A549 (cell line): ENCODE results near the gene MKNK2. TPM values are rescaled to one million over a fixed set of nuclear protein-coding genes. Genes with fewer than 3 reads are reported as not detected.

ENCODE experiments used
- ATAC-seq, 2 experiments: fragments of 200-7000 bp in 1 of 2; fragments of >200 bp in 1 of 2; cut with Nextera tagmentation in 1 of 2; cut with Tn5 transposase in 1 of 2; 3 replicates each; pipeline versions ENCODE4 v1.8.0 to v1.9.1; 2018 to 2020; ENCODE audit warnings: mild to moderate bottlenecking in 1 of 2, moderate library complexity in 1 of 2
- CTCF ChIA-PET: fragments of 300-600 bp; sonication (Branson Sonifier 250); formaldehyde crosslinking; extraction: SDS; loops from one replicate; lab custom pipeline; 2021; ENCODE audit warnings: antibody characterized with exemption, inconsistent platforms; lab: Yijun Ruan, JAX
- POLR2A ChIA-PET: fragments of 350-600 bp; formaldehyde crosslinking; extraction: SDS; loops from one replicate; lab custom pipeline; 2021; ENCODE audit warnings: antibody characterized with exemption, inconsistent platforms; lab: Yijun Ruan, JAX
- DNase-seq, 2 experiments: peaks; one replicate each; pipeline versions ENCODE4 v3.0.0 to v3.0.0-alpha.2; 2011 to 2016; ENCODE audit warnings: low read depth in 1 of 2, low spot score in 1 of 2
- FAIRE-seq: peaks from 2 replicates; lab custom pipeline; 2011; peaks lifted over from hg19 to GRCh38; lab: Jason Lieb, UNC
- H3K27ac ChIP-seq, 2 experiments: fragments of >200 bp; sonication (Bioruptor Twin); formaldehyde crosslinking; 3 replicates each; pipeline ENCODE4 v1.5.1; 2016 to 2017
- H3K4me1 ChIP-seq: fragments of >200 bp; sonication (Bioruptor Twin); formaldehyde crosslinking; 3 replicates; pipeline ENCODE4 v1.6.1; 2016
- H3K4me2 ChIP-seq: fragments of >200 bp; sonication (Bioruptor Twin); formaldehyde crosslinking; 3 replicates; pipeline ENCODE4 v1.6.1; 2016
- H3K4me3 ChIP-seq: fragments of >200 bp; sonication (Bioruptor Twin); formaldehyde crosslinking; 3 replicates; pipeline ENCODE4 v1.5.1; 2016
- H3K9me3 ChIP-seq: fragments of >200 bp; sonication (Bioruptor Twin); formaldehyde crosslinking; 3 replicates; pipeline ENCODE4 v1.6.1; 2016
- CBX8 ChIP-seq: fragments of 200-600 bp; sonication (generic); IDR thresholded peaks from 2 replicates; pipeline ENCODE4 v1.6.1; 2016
- CEBPB ChIP-seq, 2 experiments: fragments of >200 bp in 1 of 2; sonication (Bioruptor Twin) in 1 of 2; formaldehyde crosslinking in 1 of 2; IDR thresholded peaks; 2 replicates each; pipeline ENCODE4 v1.6.1; 2012 to 2016
- CHD4 ChIP-seq: fragments of 200-600 bp; sonication (generic); IDR thresholded peaks from 2 replicates; pipeline ENCODE4 v1.6.1; 2016; ENCODE audit warnings: antibody characterized with exemption, mild to moderate bottlenecking, borderline replicate concordance
- EP300 ChIP-seq, 2 experiments: fragments of >200 bp; sonication (Bioruptor Twin); formaldehyde crosslinking; IDR thresholded peaks; 2 replicates in 1 of 2; 3 replicates in 1 of 2; pipeline ENCODE4 v1.6.1; 2016 to 2017
- ESRRA ChIP-seq: fragments of 150-350 bp; IDR thresholded peaks from 2 replicates; pipeline ENCODE4 v1.6.1; 2014; ENCODE audit warnings: mild to moderate bottlenecking, low read length, borderline replicate concordance
- FOSB ChIP-seq: fragments of 250-450 bp; sonication (Bioruptor Pico); IDR thresholded peaks from 2 replicates; pipeline ENCODE4 v1.5.0; 2020; ENCODE audit warnings: mild to moderate bottlenecking, moderate library complexity
- FOXS1 ChIP-seq: fragments of 250-450 bp; sonication (Bioruptor Pico); IDR thresholded peaks from 2 replicates; pipeline ENCODE4 v1.5.0; 2020; ENCODE audit warnings: mild to moderate bottlenecking, moderate library complexity
- GATA3 ChIP-seq: IDR thresholded peaks from 2 replicates; pipeline ENCODE4 v1.6.1; 2012; ENCODE audit warnings: borderline replicate concordance
- HMGXB4 ChIP-seq: fragments of 250-450 bp; sonication (Bioruptor Pico); IDR thresholded peaks from 2 replicates; pipeline ENCODE4 v1.5.0; 2021; ENCODE audit warnings: mild to moderate bottlenecking, moderate library complexity, borderline replicate concordance
- HOXA7 ChIP-seq: fragments of 250-450 bp; sonication (Bioruptor Pico); IDR thresholded peaks from 2 replicates; pipeline ENCODE4 v1.5.0; 2020; ENCODE audit warnings: mild to moderate bottlenecking, moderate library complexity
- HOXB13 ChIP-seq: fragments of 250-450 bp; sonication (Bioruptor Pico); IDR thresholded peaks from 2 replicates; pipeline ENCODE4 v1.5.0; 2020; ENCODE audit warnings: low read depth, mild to moderate bottlenecking, moderate library complexity
- HOXB5 ChIP-seq: fragments of 250-450 bp; sonication (Bioruptor Pico); IDR thresholded peaks from 2 replicates; pipeline ENCODE4 v1.5.0; 2020; ENCODE audit warnings: mild to moderate bottlenecking, moderate library complexity
- JUNB ChIP-seq: fragments of >200 bp; sonication (Bioruptor Twin); formaldehyde crosslinking; IDR thresholded peaks from 2 replicates; pipeline ENCODE4 v1.6.1; 2016
- MAFK ChIP-seq: fragments of 450-650 bp; IDR thresholded peaks from 2 replicates; pipeline ENCODE4 v1.6.1; 2014; ENCODE audit not compliant: partially characterized antibody
- MYC ChIP-seq: IDR thresholded peaks from 2 replicates; pipeline ENCODE4 v1.6.1; 2012; ENCODE audit warnings: mild to moderate bottlenecking, inconsistent platforms, low read length, improper control_type of control experiment, borderline replicate concordance
- NPAS2 ChIP-seq: fragments of 250-450 bp; sonication (Bioruptor Pico); IDR thresholded peaks from 2 replicates; pipeline ENCODE4 v1.8.0; 2022; ENCODE audit warnings: mild to moderate bottlenecking, moderate library complexity, borderline replicate concordance
- NR3C1 ChIP-seq: fragments of >200 bp; sonication (Bioruptor Twin); formaldehyde crosslinking; IDR thresholded peaks from 3 replicates; pipeline ENCODE4 v1.6.1; 2017
- RAD21 ChIP-seq, 2 experiments: fragments of >200 bp in 1 of 2; sonication (Bioruptor Twin) in 1 of 2; formaldehyde crosslinking in 1 of 2; IDR thresholded peaks in 1 of 2; conservative IDR thresholded peaks in 1 of 2; 2 replicates in 1 of 2; 3 replicates in 1 of 2; pipeline ENCODE4 v1.6.1; 2012 to 2018; ENCODE audit warnings: inconsistent platforms in 1 of 2
- RNF2 ChIP-seq: fragments of 200-600 bp; sonication (generic); IDR thresholded peaks from 2 replicates; pipeline ENCODE4 v1.6.1; 2016; ENCODE audit warnings: low read depth, mild to moderate bottlenecking, antibody characterized with exemption, moderate library complexity, borderline replicate concordance
- SMC3 ChIP-seq: fragments of >200 bp; sonication (Bioruptor Twin); formaldehyde crosslinking; IDR thresholded peaks from 3 replicates; pipeline ENCODE4 v1.6.1; 2018; ENCODE audit warnings: inconsistent platforms
- ZFP36 ChIP-seq: fragments of 450-650 bp; IDR thresholded peaks from 2 replicates; pipeline ENCODE4 v1.6.1; 2014; ENCODE audit warnings: borderline replicate concordance; ENCODE audit not compliant: partially characterized antibody
- WGBS: methylation state at CpG from one replicate; pipeline ENCODE4 v1.1.6; 2017; ENCODE audit errors: missing lambda C conversion rate; 5-methylcytosine and 5-hydroxymethylcytosine counted together
- polyA plus RNA-seq, 4 experiments: library from polyadenylated mRNA; depleted of rRNA in 3 of 4; stranded (reverse); fragments of >200 nt; fragmentation: RNase III in 1 of 4; extraction: RNeasy Plus Mini Kit Qiagen cat#74134 plus additional on column Dnase treatment in 1 of 4; gene quantifications; 2 replicates in 3 of 4; 3 replicates in 1 of 4; pipeline ENCODE4 v1.2.3, GENCODE V29; 2011 to 2017
- TF ChIP-seq, protein P1 (sequence below): IDR thresholded peaks from 2 replicates; pipeline ENCODE4 v1.6.1; 2012; ENCODE audit warnings: low read depth, borderline replicate concordance
- TF ChIP-seq, protein P2 (sequence below): fragments of 200-600 bp; sonication (generic); IDR thresholded peaks from 2 replicates; pipeline ENCODE4 v1.6.1; 2016; ENCODE audit warnings: antibody characterized with exemption, mild to moderate bottlenecking, moderate library complexity

The MKNK2 gene
- polyA plus RNA-seq, 2 of the 4 experiments (the other 2 are of a cell fraction), result 48.3 to 56.7 TPM

GRCh38 chr19:2036424-2036823 is 14.6 kb downstream of the MKNK2 start:
- H3K4me2 ChIP-seq, result no peak overlapping the region
- peaks cover 39% of the 10 kb centered on the region for H3K4me1 ChIP-seq
- no peak for ATAC-seq
- H3K27ac ChIP-seq, result no peak overlapping the region
- POLR2A ChIA-PET, result interaction anchor here (2.2 kb wide), 1 partner anchor 12 kb away, joined by 5 read pairs; no protein-coding TSS in a partner anchor
- peaks cover 9% of the 10 kb centered on the region for H3K9me3 ChIP-seq
- TF ChIP-seq JUNB (no peak), HMGXB4 (CRISPR knock-in tag) (no peak), CHD4 (no peak), ZFP36 (no peak), MYC (no peak)
- TF ChIP-seq, protein P1, sequence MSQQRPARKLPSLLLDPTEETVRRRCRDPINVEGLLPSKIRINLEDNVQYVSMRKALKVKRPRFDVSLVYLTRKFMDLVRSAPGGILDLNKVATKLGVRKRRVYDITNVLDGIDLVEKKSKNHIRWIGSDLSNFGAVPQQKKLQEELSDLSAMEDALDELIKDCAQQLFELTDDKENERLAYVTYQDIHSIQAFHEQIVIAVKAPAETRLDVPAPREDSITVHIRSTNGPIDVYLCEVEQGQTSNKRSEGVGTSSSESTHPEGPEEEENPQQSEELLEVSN, result no peak
- TF ChIP-seq, protein P2, sequence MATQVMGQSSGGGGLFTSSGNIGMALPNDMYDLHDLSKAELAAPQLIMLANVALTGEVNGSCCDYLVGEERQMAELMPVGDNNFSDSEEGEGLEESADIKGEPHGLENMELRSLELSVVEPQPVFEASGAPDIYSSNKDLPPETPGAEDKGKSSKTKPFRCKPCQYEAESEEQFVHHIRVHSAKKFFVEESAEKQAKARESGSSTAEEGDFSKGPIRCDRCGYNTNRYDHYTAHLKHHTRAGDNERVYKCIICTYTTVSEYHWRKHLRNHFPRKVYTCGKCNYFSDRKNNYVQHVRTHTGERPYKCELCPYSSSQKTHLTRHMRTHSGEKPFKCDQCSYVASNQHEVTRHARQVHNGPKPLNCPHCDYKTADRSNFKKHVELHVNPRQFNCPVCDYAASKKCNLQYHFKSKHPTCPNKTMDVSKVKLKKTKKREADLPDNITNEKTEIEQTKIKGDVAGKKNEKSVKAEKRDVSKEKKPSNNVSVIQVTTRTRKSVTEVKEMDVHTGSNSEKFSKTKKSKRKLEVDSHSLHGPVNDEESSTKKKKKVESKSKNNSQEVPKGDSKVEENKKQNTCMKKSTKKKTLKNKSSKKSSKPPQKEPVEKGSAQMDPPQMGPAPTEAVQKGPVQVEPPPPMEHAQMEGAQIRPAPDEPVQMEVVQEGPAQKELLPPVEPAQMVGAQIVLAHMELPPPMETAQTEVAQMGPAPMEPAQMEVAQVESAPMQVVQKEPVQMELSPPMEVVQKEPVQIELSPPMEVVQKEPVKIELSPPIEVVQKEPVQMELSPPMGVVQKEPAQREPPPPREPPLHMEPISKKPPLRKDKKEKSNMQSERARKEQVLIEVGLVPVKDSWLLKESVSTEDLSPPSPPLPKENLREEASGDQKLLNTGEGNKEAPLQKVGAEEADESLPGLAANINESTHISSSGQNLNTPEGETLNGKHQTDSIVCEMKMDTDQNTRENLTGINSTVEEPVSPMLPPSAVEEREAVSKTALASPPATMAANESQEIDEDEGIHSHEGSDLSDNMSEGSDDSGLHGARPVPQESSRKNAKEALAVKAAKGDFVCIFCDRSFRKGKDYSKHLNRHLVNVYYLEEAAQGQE, result no peak
- TF ChIP-seq, all 56 proteins: peak for 0
- 95% methylated on average over 8 of the region's 8 CpGs for WGBS
- no peak overlapping the region for H3K4me3 ChIP-seq
- FAIRE-seq (no peak), DNase-seq (no peak)
- CTCF ChIA-PET, result interaction anchor here (2.3 kb wide), 1 partner anchor 17 kb away, joined by 13 read pairs; no protein-coding TSS in a partner anchor

DNA sequence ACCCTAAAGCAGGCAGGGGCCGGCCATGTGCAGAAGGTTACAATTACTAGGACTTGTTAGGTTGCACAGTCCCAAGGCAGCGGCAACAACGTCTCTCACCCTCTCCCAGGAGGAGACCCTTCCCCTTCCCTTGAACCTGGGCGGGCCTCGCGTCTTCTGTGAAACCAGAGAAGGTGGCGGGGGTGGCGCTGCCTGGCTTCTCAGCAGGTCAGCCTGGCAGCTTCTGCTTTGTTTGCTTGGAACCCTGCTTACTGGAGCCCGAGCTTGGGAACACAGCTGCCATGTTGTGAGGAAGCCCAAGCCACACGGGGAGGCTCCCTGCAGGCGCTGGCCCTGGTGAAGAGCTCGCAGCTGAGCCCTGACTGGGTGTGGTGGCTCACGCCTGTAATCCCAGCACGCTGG is 15.5 kb downstream of the MKNK2 start:
- CTCF ChIA-PET, result interaction anchor here (0.8 to 2.7 kb wide), 4 partner anchors 16 to 34 kb away, joined by 3 to 13 read pairs (median 7); no protein-coding TSS in a partner anchor
- FAIRE-seq (no peak), ATAC-seq (no peak), DNase-seq (no peak)
- Histone ChIP-seq H3K27ac (no peak overlapping the region), H3K9me3 (peaks cover 9% of the 10 kb centered on the region), H3K4me1 (peaks cover 31% of the 10 kb centered on the region), H3K4me3 (no peak overlapping the region), H3K4me2 (no peak overlapping the region)
- 90% methylated on average over 6 of the region's 14 CpGs for WGBS
- POLR2A ChIA-PET, result interaction anchor here (2.2 kb wide), 1 partner anchor 13 kb away, joined by 5 read pairs; no protein-coding TSS in a partner anchor
- TF ChIP-seq NPAS2 (CRISPR knock-in tag), result no peak
- TF ChIP-seq EP300 (IDR thresholded peaks at IDR 0.05), result no peak
- TF ChIP-seq CBX8, result no peak
- no peak for TF ChIP-seq SMC3
- no peak for TF ChIP-seq HOXA7 (CRISPR knock-in tag)
- TF ChIP-seq RAD21 (conservative IDR thresholded peaks at IDR 0.05 in 1 of 2, IDR thresholded peaks at IDR 0.05 in 1 of 2), result no peak
- no peak for TF ChIP-seq NR3C1
- TF ChIP-seq, protein P2, result no peak
- TF ChIP-seq RNF2, result no peak
- TF ChIP-seq HOXB5 (CRISPR knock-in tag), result no peak
- TF ChIP-seq HOXB13, result no peak
- no peak for TF ChIP-seq ESRRA
- TF ChIP-seq FOSB (CRISPR knock-in tag), result no peak
- TF ChIP-seq FOXS1 (CRISPR knock-in tag), result no peak
- TF ChIP-seq GATA3, result no peak
- TF ChIP-seq CEBPB (IDR thresholded peaks at IDR 0.05), result no peak
- no peak for TF ChIP-seq MAFK
